LNCaP clone FGC (cell line): Measurements from ENCODE around the gene USP6NL.
A peak's percentile ranks its signal among the peaks of the same experiment; 100 is the strongest.

Source experiments
- DNase-seq: peaks from one replicate; pipeline ENCODE4 v3.0.0-alpha.2; 2011; ENCODE audit warnings: low read depth
- H3K4me3 ChIP-seq: 2 replicates; pipeline ENCODE4 v1.5.1; 2011; ENCODE audit warnings: mild to moderate bottlenecking, low read depth, low read length, control low read depth
- TF ChIP-seq, protein P1 (sequence below): IDR thresholded peaks from 2 replicates; pipeline ENCODE4 v1.5.1; 2012; ENCODE audit warnings: mild to moderate bottlenecking; ENCODE audit not compliant: control insufficient read depth, insufficient read depth; ENCODE audit errors: extremely low read depth

The USP6NL gene

DNA sequence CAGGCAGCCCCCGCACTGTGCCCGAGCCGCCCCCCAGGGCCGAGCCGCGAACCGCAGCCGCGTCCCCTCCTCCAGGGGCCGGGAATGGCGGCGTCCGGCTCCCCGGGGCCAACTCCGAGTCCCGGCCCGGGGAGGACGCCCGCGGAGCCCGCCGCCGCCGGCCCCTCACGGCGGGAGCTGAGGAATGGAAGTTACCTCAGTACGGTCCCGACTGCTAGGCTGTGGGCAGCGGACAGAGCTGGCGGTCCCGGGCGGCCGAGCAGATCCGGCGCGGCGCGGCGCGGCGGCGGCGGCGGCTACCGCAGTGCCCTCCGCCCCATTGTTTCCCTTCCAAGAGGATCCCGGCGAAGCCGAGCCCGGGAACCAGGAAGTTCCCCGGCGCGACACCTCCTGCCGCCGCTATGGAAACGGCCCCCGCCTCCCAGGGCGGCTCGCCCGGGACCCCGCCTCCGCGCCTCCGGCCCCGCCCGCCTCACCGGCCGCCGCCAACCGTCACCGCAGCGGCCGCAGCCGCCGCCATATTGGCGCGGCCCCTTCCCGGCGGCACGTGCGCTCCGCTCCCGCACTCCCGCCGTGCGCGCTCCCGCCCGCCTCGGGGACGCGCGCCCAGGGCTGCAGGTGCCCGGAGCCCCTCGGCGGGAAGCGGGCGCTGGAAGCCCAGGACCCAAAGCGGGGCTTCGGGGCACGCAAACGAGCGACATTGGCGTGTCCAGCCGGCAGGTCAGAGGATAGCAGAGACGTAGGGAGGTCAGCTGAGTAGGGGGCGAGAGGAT, at the start of gene USP6NL:
Gene USP6NL (minus strand): TSS at position 403 of the 773 bp plus-strand sequence. CDS start 14,016 bp downstream, outside the sequence.
- peak; percentile 40 for DNase-seq
- TF ChIP-seq, protein P1, sequence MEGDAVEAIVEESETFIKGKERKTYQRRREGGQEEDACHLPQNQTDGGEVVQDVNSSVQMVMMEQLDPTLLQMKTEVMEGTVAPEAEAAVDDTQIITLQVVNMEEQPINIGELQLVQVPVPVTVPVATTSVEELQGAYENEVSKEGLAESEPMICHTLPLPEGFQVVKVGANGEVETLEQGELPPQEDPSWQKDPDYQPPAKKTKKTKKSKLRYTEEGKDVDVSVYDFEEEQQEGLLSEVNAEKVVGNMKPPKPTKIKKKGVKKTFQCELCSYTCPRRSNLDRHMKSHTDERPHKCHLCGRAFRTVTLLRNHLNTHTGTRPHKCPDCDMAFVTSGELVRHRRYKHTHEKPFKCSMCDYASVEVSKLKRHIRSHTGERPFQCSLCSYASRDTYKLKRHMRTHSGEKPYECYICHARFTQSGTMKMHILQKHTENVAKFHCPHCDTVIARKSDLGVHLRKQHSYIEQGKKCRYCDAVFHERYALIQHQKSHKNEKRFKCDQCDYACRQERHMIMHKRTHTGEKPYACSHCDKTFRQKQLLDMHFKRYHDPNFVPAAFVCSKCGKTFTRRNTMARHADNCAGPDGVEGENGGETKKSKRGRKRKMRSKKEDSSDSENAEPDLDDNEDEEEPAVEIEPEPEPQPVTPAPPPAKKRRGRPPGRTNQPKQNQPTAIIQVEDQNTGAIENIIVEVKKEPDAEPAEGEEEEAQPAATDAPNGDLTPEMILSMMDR, result no peak
- H3K4me3 ChIP-seq, result peak within 1 kb of the TSS; percentile 86

GRCh38 chr10:11658801-11659368, 47.4 kb upstream of the USP6NL start:
- no peak overlapping the region for H3K4me3 ChIP-seq

DNA sequence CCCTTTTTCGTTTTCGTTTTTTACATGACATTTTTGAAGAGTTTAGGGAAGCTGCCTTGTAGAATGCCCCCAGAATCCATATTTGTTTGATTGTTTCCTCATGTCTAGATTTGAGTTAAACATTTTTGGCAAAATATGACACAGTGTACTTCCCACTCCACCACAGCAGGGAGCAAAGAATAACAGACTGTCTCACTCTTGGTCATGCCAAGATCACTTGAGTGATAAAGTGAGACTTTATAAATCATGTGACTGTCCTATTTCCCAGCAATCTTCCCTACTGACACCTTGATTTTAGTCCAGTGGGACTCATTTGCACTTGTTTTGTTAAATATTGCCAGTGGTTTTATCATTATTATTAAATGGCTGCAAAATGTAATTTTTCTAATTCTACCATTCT, 44.4 kb upstream of the USP6NL start:
- no peak overlapping the region for H3K4me3 ChIP-seq
- peak; percentile 14 for DNase-seq
- TF ChIP-seq, protein P1, result no peak

More at GRCh38 chr10:11658801-11659368, 47.4 kb upstream of the USP6NL start:
- no peak for DNase-seq
- TF ChIP-seq, protein P1, result no peak

DNA sequence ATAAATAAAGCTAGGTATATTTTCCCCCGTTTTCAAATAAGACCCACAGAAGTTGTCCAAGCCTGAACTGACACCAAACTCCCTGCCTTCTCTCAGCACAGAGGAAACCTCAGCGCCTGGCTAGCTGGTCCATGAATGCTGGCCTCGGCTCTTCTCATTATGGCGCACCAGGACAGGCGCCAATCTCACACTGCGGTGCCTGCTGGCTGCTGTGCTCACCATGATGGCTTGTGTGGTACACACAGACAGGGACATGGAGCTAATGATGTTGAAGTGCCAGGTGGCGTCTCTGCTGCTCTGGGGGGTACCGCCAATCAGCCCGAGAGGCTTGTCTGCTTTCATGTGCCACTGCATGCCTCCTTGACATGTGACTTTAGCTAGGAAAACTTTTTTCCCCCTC, 43.2 kb upstream of the USP6NL start:
- no peak for DNase-seq
- TF ChIP-seq, protein P1, result no peak
- no peak overlapping the region for H3K4me3 ChIP-seq

DNA sequence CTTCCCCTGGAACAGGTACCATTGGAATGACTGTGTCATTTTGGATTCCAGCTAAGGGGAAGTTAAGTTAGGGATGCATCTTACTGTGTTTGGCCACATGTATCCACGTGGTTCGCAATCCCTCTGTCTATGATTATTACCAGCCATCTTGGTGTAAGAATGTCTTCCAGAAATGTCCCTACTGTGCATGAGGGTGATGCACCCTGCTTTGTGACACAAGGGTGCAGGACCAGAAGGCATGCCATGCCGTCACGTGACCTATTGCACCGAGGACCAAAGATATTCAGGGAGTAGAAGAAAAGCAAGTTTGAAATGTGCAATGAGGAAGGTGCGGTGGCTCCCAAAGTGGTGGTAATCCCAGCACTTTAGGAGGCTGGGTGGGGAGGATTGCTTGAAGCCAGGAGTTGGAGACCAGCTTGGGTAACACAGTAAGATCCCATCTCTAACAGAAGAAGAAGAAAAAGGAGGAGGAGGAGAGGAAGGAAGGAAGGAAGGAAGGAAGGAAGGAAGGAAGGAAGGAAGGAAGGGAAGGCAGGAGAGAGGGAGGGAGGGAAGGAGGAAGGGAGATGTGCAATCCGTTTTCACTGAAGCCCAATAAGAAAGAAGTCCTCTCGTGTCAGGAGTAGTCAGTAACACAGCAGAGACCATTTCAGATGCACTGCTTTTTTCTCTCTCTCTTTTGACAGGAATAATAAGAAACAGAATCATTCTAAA, 42.5 kb upstream of the USP6NL start:
- no peak overlapping the region for H3K4me3 ChIP-seq
- DNase-seq, result no peak
- TF ChIP-seq, protein P1, result no peak

- TF ChIP-seq, protein P1, result no peak
- DNase-seq, result no peak
- no peak overlapping the region for H3K4me3 ChIP-seq
Measured at GRCh38 chr10:11647676-11648075, 36.2 kb upstream of the USP6NL start.
